HepG2 (cell line): Measurements from ENCODE around the gene CDA. TPM values are rescaled to one million over a fixed set of nuclear protein-coding genes. Genes with fewer than 3 reads are reported as not detected.

Experiments
- ATAC-seq: fragments of 200-7000 bp; cut with Tn5 transposase; 3 replicates; pipeline ENCODE4 v1.9.1; 2020; ENCODE audit warnings: mild to moderate bottlenecking, moderate library complexity
- BruUV-seq: library from RNA; stranded (reverse); fragments of 400-500 nt; replicated peaks from 2 replicates; lab custom pipeline; 2021; lab: Mats Ljungman, UMichigan
- CTCF ChIA-PET: fragments of 300-600 bp; formaldehyde crosslinking; extraction: SDS; loops from one replicate; lab custom pipeline; 2021; ENCODE audit warnings: low total read pairs, inconsistent platforms, low intra/inter-chr PET ratio; lab: Yijun Ruan, JAX
- POLR2A ChIA-PET: fragments of 350-600 bp; sonication (Branson Sonifier 250); formaldehyde crosslinking; loops from one replicate; lab custom pipeline; 2020; ENCODE audit warnings: antibody characterized with exemption, inconsistent platforms; lab: Yijun Ruan, JAX
- DNase-seq: peaks from one replicate; pipeline ENCODE4 v3.0.0-alpha.2; 2015; ENCODE audit warnings: low spot score
- FAIRE-seq: peaks from 3 replicates; lab custom pipeline; 2011; peaks lifted over from hg19 to GRCh38; lab: Jason Lieb, UNC
- H2AFZ ChIP-seq: one replicate; pipeline ENCODE4 v1.6.1; 2011; ENCODE audit warnings: low read length, inconsistent platforms
- H3K27ac ChIP-seq: fragments of 300-600 bp; 3 replicates; pipeline ENCODE4 v1.8.0; 2011; ENCODE audit warnings: mixed run types, mild to moderate bottlenecking, mixed read lengths, low read length, inconsistent platforms; ENCODE audit not compliant: insufficient read depth; ENCODE audit errors: extremely low read length
- H3K27me3 ChIP-seq, 2 experiments: fragments of 200-600 bp in 1 of 2; 2 replicates in 1 of 2; 3 replicates in 1 of 2; pipeline versions ENCODE4 v1.6.0 to v1.8.0; 2011; ENCODE audit warnings: low read length in 2 of 2, mild to moderate bottlenecking in 2 of 2, moderate library complexity in 2 of 2, inconsistent platforms in 1 of 2; ENCODE audit not compliant: insufficient read depth in 2 of 2, control insufficient read depth in 1 of 2
- H3K36me3 ChIP-seq, 2 experiments: fragments of 200-600 bp in 1 of 2; replicated peaks in 1 of 2; 2 replicates in 1 of 2; 3 replicates in 1 of 2; pipeline versions ENCODE4 v1.5.1 to v1.8.0; 2011; ENCODE audit warnings: low read length in 2 of 2, inconsistent platforms in 1 of 2; ENCODE audit not compliant: insufficient read depth in 2 of 2, control insufficient read depth in 1 of 2
- H3K4me1 ChIP-seq: 2 replicates; pipeline ENCODE4 v1.5.1; 2012; ENCODE audit warnings: low read length, inconsistent platforms; ENCODE audit not compliant: insufficient read depth
- H3K4me2 ChIP-seq: 2 replicates; pipeline ENCODE4 v1.6.0; 2011; ENCODE audit warnings: low read depth, low read length, inconsistent platforms
- H3K4me3 ChIP-seq, 3 experiments: fragments of 200-600 bp in 1 of 3; sonication (generic), shearing (Covaris generic) in 1 of 3; replicated peaks in 1 of 3; 2 replicates each; pipeline ENCODE4 v1.5.1; 2011 to 2016; ENCODE audit warnings: low read length in 3 of 3, inconsistent platforms in 2 of 3, low read depth in 2 of 3, mild to moderate bottlenecking in 2 of 3, control low read depth in 1 of 3, mixed read lengths in 1 of 3; ENCODE audit not compliant: insufficient read depth in 1 of 3
- H3K79me2 ChIP-seq: one replicate; pipeline ENCODE4 v1.6.1; 2011; ENCODE audit warnings: low read length, inconsistent platforms; ENCODE audit not compliant: insufficient read depth
- H3K9ac ChIP-seq: 2 replicates; pipeline ENCODE4 v1.6.0; 2011; ENCODE audit warnings: mild to moderate bottlenecking, low read depth, low read length, inconsistent platforms; ENCODE audit not compliant: insufficient read depth
- H3K9me3 ChIP-seq: 2 replicates; pipeline ENCODE4 v1.5.1; 2012; ENCODE audit warnings: mild to moderate bottlenecking, low read length
- H4K20me1 ChIP-seq: 2 replicates; pipeline ENCODE4 v1.6.0; 2011; ENCODE audit warnings: inconsistent platforms, mild to moderate bottlenecking, low read length, moderate library complexity; ENCODE audit not compliant: insufficient read depth
- ESRRA ChIP-seq: sonication (generic); formaldehyde crosslinking; IDR thresholded peaks from 2 replicates; pipeline ENCODE4 v1.5.1; 2020; ENCODE audit warnings: mild to moderate bottlenecking, low read depth, missing genetic modification reagents
- KDM3A ChIP-seq: IDR thresholded peaks from 2 replicates; pipeline ENCODE4 v1.6.1; 2018; ENCODE audit warnings: low read depth, missing compliant biosample characterization
- KDM6A ChIP-seq: IDR thresholded peaks from 2 replicates; pipeline ENCODE4 v1.6.1; 2016; ENCODE audit warnings: low read depth
- PHF21A ChIP-seq: sonication (generic); formaldehyde crosslinking; IDR thresholded peaks from 2 replicates; pipeline ENCODE4 v1.5.0; 2020; ENCODE audit warnings: mild to moderate bottlenecking, missing genetic modification reagents
- SMAD9 ChIP-seq: sonication (generic); formaldehyde crosslinking; IDR thresholded peaks from 2 replicates; pipeline ENCODE4 v1.5.1; 2020; ENCODE audit warnings: mild to moderate bottlenecking, missing genetic modification reagents
- ZBTB39 ChIP-seq: sonication (generic); formaldehyde crosslinking; IDR thresholded peaks from 2 replicates; pipeline ENCODE4 v1.5.0; 2020; ENCODE audit warnings: missing genetic modification reagents
- ZNF34 ChIP-seq: sonication (generic); formaldehyde crosslinking; IDR thresholded peaks from 2 replicates; pipeline ENCODE4 v1.4.0; 2020; ENCODE audit warnings: mild to moderate bottlenecking, missing genetic modification reagents, borderline replicate concordance
- ZNF501 ChIP-seq: sonication (generic); formaldehyde crosslinking; IDR thresholded peaks from 2 replicates; pipeline ENCODE4 v1.5.1; 2020; ENCODE audit warnings: mild to moderate bottlenecking, moderate library complexity, missing genetic modification reagents
- WGBS: methylation state at CpG from one replicate; pipeline ENCODE4 v1.1.6; 2017; ENCODE audit warnings: low lambda C conversion rate; 5-methylcytosine and 5-hydroxymethylcytosine counted together
- in situ Hi-C: cut with HindIII; loops from 2 replicates; pipeline ENCODE4 v1.10.0; 2017; ENCODE audit warnings: low pct_unique_long_range_greater_than_20kb; ENCODE audit not compliant: extremely low pct_ligation_motif_present
- intact Hi-C: fragments of 100-400 bp; cut with micrococcal nuclease; formaldehyde crosslinking; loops from one replicate; pipeline ENCODE4 v1.10.0; 2022; ENCODE audit not compliant: unreplicated experiment
- polyA plus RNA-seq, 8 experiments: library from polyadenylated mRNA; depleted of rRNA in 3 of 8; stranded (reverse) in 7 of 8; unstranded in 1 of 8; fragments of >200 nt; fragmentation: Illumina TruSeq in 4 of 8; extraction: Trizol in 4 of 8; gene quantifications; 2 replicates each; pipeline versions ENCODE4 v1.2.1 to v1.2.3, GENCODE V29; 2011 to 2016; ENCODE audit warnings: low read depth in 4 of 8, missing spikeins in 1 of 8, mixed read lengths in 1 of 8; ENCODE audit not compliant: insufficient read depth in 1 of 8
- total RNA-seq, 5 experiments: library from RNA; depleted of rRNA; stranded (reverse); fragments of >200 nt; fragmentation: Illumina TruSeq; extraction: Trizol; gene quantifications; 2 replicates each; pipeline ENCODE4 v1.2.3, GENCODE V29; 2016; ENCODE audit warnings: low read depth in 1 of 5

Gene CDA
- total and polyA plus RNA-seq, 2 of the 13 experiments (the other 11 are each of a cell fraction or from before 2014, with no cell fraction given): 0.66 to 2.1 TPM

DNA sequence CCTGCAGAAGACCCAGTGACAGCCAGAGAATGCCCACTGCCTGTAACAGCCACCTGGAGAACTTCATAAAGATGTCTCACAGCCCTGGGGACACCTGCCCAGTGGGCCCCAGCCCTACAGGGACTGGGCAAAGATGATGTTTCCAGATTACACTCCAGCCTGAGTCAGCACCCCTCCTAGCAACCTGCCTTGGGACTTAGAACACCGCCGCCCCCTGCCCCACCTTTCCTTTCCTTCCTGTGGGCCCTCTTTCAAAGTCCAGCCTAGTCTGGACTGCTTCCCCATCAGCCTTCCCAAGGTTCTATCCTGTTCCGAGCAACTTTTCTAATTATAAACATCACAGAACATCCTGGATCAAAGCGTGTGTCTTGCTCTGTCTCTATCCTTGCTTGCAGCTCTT is 29.7 kb downstream of the CDA start:
- H3K9me3 ChIP-seq: no peaks in the 10 kb centered on the region
- WGBS: 48% methylated on average over 4 of the region's 4 CpGs
- H3K9ac ChIP-seq: no peak overlapping the region
- no peaks in the 10 kb centered on the region for H3K79me2 ChIP-seq
- BruUV-seq: no TSS peak
- no peak overlapping the region for H3K4me3 ChIP-seq
- H3K27me3 ChIP-seq: no peaks in the 10 kb centered on the region
- H3K27ac ChIP-seq: no peak overlapping the region
- CTCF ChIA-PET: no interaction called here
- in situ Hi-C loops (no loop called here), intact Hi-C loops (no loop called here)
- TF ChIP-seq ESRRA: no peak
- POLR2A ChIA-PET: no interaction called here
- H3K36me3 ChIP-seq: no peaks in the 10 kb centered on the region
- no peaks in the 10 kb centered on the region for H4K20me1 ChIP-seq
- H2AFZ ChIP-seq: no peak overlapping the region
- FAIRE-seq (no peak), DNase-seq (no peak), ATAC-seq (no peak)
- H3K4me1 ChIP-seq: peaks cover 11% of the 10 kb centered on the region
- H3K4me2 ChIP-seq: no peak overlapping the region

DNA sequence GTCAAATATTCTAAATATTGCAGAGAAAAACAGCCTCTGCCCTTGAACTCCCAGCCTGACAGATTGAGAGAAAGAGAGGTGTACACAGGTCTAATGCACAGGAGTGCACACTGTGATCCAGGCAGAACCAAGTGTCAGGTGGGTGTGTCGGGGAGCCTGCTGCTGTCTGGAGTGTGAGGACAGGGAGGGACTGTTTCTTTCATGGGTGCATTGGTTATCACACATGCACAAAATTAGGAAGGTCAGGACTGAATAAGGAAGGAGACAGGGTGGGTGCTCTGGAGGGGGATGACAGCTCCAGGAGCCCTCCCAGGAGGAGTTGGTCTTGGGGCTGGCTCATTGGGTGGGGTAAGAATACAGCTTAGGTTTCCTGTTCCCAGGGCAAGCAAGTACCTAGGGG is 31.1 kb downstream of the CDA start:
- no peaks in the 10 kb centered on the region for H3K79me2 ChIP-seq
- no peaks in the 10 kb centered on the region for H3K36me3 ChIP-seq
- no peak overlapping the region for H2AFZ ChIP-seq
- DNase-seq (no peak), FAIRE-seq (no peak), ATAC-seq (no peak)
- CTCF ChIA-PET: no interaction called here
- H4K20me1 ChIP-seq: no peaks in the 10 kb centered on the region
- H3K27me3 ChIP-seq: no peaks in the 10 kb centered on the region
- H3K27ac ChIP-seq: no peak overlapping the region
- H3K4me2 ChIP-seq: no peak overlapping the region
- intact Hi-C loops: no loop called here
- 85% methylated on average over 1 of the region's 1 CpG for WGBS
- in situ Hi-C loops: no loop called here
- no TSS peak for BruUV-seq
- POLR2A ChIA-PET: no interaction called here
- TF ChIP-seq KDM6A (no peak), ZNF34 (no peak), KDM3A (no peak), PHF21A (CRISPR knock-in tag) (no peak), ZNF501 (CRISPR knock-in tag) (no peak), SMAD9 (no peak), ZBTB39 (no peak)
- H3K9me3 ChIP-seq: no peaks in the 10 kb centered on the region
- no peaks in the 10 kb centered on the region for H3K4me1 ChIP-seq
- H3K4me3 ChIP-seq: no peak overlapping the region
- no peak overlapping the region for H3K9ac ChIP-seq
